G401 (cell line): ENCODE measurements around the gene IL1RAP. TPM values are rescaled to one million over a fixed set of nuclear protein-coding genes. Genes with fewer than 3 reads are reported as not detected.
A peak's percentile ranks its signal among the peaks of the same experiment; 100 is the strongest.

Source experiments
- DNase-seq: peaks from one replicate; pipeline ENCODE4 v3.0.0-alpha.2; 2015; ENCODE audit warnings: low spot score
- in situ Hi-C: cut with HindIII; loops from 2 replicates; pipeline ENCODE4 v1.10.0; 2016; ENCODE audit warnings: low sequenced_read_pairs, mixed read lengths
- total RNA-seq: library from RNA; depleted of rRNA; stranded (reverse); fragments of >200 nt; shearing (Covaris generic); gene quantifications from 2 replicates; pipeline ENCODE4 v1.2.3, GENCODE V29; 2014; rRNA removed

IL1RAP gene
- total RNA-seq, 1 experiment from 2014 or later, result not detected

GRCh38 chr3:190686011-190686410 is 172.1 kb downstream of the IL1RAP start:
- DNase-seq, result no peak
- in situ Hi-C loops, result no loop called here

- in situ Hi-C loops, result no loop called here
Measured at GRCh38 chr3:190690246-190690645, 176.4 kb downstream of the IL1RAP start.

DNA sequence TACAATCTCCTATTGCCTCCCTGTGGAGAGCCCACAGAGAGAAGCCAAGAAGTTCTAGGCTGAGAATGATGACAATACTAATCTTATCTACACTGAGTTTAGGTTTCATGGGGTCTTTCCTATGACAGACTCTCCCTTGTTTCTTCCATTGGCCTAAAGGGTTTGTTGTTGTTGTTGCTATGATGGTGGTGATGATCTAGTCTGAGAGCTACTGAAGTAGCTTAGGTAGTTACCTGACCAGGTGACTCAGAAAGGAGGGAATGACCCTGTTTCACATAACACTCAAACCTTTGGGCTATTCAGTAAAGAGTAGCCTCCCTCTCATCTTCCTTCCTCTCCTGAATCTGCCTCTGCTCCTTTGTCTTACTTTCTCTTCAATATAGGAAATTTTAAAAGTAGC is 178.4 kb downstream of the IL1RAP start:
- in situ Hi-C loops, result no loop called here
- DNase-seq, result no peak

More at GRCh38 chr3:190690246-190690645, 176.4 kb downstream of the IL1RAP start:
- no peak for DNase-seq

DNA sequence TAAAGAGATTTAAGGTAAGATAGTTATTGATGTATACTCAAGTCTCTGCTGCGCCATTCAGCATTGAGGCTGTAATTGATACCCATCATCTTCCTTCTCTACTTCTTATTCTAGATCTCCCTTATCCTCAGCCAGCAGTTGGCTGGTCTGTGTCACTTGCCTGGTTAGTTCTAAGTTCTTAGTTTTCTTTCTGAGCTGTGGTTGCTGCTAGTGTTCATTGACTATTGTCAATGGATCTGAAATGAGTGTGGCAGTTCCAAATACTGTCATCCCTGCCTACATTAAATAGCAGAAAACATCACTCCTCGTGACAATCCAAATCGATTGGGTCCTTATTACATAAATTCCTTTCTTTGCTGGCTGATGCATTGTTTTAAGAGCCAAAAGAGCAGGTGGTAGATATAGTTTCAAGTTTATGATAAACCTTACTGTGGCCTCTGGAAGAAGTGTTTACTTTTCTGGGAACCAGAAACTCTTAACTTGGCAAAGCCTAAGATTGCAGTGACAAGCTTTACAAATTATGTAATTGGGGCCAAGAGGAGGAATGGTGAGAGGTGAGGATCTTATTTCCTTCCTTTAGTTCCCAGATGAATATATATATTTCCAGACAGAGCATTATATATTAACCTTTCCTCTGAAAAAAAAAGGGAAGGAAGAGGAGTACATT is 180.6 kb downstream of the IL1RAP start:
- in situ Hi-C loops, result no loop called here
- DNase-seq, result no peak

DNA sequence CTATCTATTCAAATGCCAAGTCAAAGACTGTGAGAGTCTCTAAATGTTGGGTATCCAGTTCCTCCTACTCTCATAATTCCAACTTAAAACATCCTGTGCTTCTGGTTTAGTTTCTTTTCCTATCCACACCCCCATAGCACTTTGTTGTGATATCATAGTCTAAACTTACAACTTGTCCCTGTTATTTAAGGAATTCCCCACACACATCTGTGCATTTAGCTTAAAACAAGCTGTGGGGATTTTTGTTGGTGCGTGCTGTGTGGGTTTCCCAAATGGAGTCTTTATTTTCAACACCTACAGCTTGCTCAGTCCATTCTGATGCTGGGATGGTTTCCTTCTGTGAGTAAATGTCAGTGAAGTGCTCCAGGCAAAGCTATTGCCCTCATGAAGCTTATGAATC is 181.3 kb downstream of the IL1RAP start:
- in situ Hi-C loops, result no loop called here
- no peak for DNase-seq

- no peak for DNase-seq
- in situ Hi-C loops, result no loop called here
Measured at GRCh38 chr3:190695994-190696393, 182.1 kb downstream of the IL1RAP start.

DNA sequence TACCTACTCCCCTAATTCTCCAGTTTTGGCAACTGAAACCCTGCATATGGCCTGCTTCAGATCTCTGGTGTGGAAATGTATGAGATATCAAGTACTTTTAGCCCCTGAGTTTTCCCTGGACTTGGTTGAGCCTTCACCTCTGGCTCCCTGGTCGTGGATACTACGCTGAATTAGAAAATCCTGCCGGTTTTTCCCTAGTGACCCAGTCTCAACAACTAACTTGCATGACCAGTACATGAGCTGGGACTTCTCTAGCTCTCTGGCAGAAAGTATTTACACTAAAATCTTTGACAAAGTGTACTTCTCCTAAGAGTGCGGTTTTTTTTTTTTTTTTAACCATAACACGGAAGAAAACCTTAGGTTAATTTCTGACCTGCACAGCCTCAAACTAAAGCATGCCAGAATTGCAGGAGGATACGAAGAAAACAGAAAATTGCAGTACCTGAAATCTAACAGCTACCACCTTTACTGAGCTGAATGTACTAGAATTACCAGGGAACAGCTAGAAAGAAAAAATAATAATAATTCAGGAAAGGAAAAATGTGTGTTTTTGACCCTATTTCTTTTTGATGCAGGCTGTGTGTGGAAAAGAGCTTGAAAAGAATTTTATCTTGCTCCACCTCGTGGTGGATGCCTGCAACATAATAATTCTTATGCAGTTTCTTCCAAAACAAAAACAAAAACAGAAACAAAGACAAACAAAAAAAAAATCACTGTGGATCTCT is 183.1 kb downstream of the IL1RAP start:
- in situ Hi-C loops, result no loop called here
- peak; percentile 8 for DNase-seq

DNA sequence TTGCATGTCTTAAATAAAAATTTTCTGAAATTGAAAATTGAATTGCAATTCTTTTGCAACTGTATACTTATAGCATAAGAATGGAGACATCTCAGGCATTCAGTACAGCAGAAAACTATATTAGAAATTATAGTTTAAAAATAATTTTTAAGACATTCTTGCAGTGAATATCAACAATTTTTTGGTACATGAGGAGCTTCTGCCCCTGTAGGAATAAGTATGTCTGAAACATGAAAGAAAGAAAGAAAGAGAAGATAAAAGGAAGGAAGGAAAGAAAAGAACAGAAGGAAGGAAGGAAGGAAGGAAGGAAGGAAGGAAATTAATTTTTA is 183.6 kb downstream of the IL1RAP start:
- in situ Hi-C loops, result no loop called here
- no peak for DNase-seq

DNA sequence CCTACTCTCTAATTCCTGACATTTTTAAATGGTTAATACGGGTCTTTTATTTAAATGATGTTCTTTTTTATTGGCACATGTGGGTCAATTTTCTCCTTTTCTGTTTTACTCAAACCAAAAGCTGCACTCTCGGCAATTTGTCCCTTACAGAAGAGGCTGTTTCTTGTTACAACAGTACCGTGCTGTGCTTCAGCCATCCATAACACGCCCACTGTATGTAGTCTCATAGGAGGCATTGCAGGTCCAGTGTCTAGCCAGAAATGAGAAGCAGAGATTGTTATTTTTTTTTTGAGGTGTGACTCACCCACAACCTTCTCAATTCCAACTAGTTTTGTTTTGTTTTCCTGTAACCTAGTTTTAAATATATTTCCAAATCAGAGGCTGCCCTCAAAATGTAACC is 184.0 kb downstream of the IL1RAP start:
- no peak for DNase-seq
- in situ Hi-C loops, result no loop called here

DNA sequence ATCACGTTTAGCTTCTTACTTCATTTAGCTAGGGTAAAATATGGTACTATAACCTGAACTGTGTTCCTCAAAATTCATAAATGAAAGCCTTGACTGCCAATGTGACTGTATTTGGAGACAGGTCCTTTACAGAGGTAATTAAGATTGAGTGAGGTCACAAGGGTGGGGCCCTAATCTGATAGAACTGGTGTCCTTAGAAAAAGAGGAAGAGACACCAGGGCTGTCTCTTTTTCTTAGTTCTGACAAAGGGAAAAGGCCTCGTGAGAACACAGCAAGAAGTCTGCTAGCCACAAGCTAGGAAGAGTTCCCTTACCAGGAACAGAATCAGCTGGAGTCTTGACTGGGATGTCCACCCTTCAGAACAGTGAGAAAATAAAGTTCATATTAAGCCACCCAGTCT is 185.9 kb downstream of the IL1RAP start:
- DNase-seq, result no peak
- in situ Hi-C loops, result no loop called here

DNA sequence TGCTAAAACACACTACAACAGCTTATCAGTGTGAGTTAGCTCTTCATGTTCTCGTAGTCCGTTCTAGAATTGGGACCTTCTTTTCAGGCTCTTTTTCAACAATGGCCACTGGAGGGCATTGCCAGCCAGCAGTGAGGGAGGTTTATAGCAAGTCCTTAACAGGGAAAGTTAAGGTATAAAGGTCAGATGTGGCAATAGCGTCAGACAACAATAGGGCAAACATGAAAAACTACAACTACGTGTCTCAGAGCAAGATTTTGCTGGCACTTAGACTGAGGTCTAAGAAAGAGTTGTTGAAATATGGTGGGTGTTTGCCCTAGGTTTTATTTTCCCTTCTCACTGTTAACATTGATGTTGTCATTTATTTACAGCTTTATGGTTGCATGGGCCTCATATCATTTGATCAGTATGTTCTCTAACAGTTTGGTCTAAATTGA is 187.2 kb downstream of the IL1RAP start:
- in situ Hi-C loops, result no loop called here
- peak; percentile 6 for DNase-seq

DNA sequence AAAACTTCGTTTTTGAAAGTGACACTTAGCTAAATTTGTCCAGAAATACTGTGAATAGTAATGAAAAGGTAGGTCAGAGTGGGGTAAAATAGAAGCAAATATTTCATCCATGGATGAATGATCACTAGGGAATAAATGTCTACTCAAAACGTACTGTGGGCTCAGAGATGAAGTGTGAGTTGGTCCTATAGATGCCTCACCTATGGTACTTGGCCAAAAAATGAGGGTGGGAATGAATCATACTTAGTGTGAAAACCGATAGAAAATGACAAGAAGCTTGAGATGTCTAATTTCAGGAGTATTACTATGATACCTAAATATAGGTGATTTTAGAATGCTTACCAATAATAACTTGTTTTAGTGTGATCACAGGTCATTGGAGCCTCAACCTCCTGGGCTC is 192.7 kb downstream of the IL1RAP start:
- in situ Hi-C loops, result no loop called here
- DNase-seq, result no peak

Other genes starting within 250 kb of the IL1RAP start
- gene CLDN1, start 191.6 kb upstream of the IL1RAP start, total RNA-seq, result not detected in 2 replicates
- gene CLDN16, start 125.9 kb upstream of the IL1RAP start, total RNA-seq, result not detected in 2 replicates
- not detected in 2 replicates for gene TMEM207, start 64.2 kb upstream of the IL1RAP start, total RNA-seq